NCI-H748 (cell line): ENCODE results near the gene SPPL3.
"Not testable (repeated sequence)": the region's sequence is repeated elsewhere in the genome, so short reads cannot be mapped to it uniquely, and the experiment has no call there.

Experiments used
- DNase-seq: peaks from one replicate; lab custom pipeline; 2025; ENCODE audit not compliant: unreplicated experiment; lab: John Stamatoyannopoulos, UW

Gene SPPL3

DNA sequence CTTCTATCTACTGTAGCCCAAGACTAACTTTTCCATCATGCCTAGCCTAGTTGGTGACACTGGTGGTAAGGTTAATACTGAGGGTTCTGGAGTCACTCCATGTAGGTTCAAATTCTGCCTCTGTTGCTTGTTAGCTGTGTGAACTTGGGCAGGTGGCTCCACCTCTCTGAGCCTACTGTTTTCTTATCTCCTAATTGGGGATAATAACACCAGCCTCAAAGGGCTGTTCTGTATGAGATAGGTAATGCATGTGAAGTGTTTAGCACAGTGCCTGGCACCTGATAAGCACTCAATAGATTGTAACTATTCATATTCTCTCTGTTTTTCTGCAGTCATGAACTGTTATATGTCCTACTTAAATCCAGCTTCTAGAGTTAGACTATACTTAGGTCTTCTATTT is 17.5 kb upstream of the SPPL3 start:
- no peak for DNase-seq

DNA sequence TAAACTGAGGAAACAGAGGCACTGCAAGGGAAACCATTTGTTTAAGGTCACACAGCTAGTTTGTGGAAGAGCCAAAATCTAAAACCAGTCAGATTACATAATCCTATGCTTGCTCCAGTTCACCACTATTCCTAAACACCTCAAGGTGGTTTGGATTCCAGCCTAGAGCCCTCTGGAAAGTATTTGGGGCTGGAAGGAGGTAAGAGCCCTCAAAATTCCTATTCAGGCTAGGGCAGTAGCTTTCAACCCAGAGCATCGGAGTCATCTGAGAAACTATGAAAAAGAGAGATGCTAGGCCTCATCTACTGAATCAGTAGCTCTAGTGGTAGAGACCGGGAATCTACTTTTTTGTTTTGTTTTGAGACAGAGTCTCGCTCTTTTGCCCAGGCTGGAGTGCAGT is 16.0 kb upstream of the SPPL3 start:
- no peak for DNase-seq

DNA sequence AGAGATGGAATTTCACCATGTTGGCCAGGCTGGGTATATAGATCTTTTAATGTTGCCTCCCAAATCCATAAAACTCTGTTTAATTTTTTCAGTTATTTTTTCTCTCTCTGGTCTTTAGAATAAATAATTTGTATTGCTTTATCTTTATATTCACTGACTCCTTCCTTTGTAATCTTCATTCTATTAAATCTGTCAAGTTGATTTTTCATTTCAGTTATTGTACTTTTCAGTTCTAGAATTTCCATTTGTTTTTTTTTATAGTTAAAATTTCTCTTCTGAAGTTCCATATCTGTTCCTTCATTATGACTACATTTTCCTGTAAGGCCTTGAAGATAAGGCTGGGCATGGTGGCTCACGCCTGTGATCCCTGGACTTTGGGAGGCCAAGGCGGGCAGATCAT is 13.6 kb upstream of the SPPL3 start:
- no peak for DNase-seq

DNA sequence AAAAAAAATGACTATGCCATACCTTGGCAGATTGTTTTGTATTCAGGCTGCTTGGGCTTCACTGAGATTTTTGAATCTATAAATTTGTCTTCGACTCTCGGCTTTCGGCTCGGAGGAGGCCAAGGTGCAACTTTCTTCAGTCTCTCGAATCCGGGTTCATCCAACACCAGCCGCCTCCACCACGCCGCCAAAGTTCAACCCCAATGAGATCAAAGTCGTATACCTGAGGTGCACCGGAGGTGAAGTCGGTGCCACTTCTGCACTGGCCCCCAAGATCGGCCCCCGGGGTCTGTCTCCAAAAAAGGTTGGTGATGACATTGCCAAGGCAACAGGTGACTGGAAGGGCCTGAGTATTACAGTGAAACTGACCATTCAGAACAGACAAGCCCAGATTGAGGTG is 12.4 kb upstream of the SPPL3 start:
- no peak for DNase-seq

DNA sequence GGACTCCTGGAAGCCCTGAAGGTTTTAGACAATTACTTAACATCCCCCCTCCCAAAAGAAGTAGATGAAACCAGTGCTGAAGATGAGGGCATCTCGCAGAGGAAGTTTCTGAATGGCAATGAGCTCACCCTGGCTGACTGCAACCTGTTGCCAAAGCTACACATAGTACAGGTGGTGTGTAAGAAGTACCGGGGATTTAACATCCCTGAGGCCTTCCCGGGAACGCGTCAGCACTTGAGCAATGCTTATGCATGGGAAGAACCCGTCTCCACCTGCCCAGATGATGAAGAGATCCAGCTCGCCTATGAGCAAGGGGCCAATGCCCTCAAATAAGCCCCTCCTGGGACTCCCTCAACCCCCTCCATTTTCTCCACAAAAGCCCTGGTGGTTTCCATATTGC is 10.6 kb upstream of the SPPL3 start:
- DNase-seq, result no peak

DNA sequence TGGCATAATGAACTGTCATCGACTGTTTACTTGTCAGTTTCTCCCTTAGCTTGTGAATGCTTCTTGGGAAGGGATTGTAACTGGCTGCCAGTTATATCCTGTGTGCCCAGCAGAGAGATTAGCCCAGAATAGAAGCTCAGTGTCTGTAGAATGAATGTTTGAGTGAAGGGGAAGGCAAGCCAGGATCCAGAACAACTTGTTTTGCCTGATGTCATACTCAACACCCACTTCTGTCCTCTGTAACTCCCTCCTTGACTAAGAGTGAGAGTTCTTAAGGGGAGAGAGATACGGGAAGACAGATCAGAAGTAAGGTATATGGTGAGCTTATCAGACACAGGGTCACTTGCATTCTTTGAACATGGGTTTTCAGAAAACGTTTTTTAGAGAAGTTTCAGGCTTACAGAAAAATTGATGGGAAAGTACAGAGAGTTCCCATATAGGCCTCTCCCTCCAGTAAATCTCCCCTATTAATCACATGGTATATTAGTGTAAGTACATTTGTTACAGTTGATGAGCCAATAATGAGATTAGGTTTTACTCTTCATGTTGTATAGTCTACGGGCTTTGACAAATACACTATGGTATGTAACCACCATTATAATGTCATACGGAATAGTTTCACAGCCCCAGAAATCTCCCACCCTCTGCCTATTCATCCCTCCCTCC is 5.6 kb upstream of the SPPL3 start:
- no peak for DNase-seq

DNA sequence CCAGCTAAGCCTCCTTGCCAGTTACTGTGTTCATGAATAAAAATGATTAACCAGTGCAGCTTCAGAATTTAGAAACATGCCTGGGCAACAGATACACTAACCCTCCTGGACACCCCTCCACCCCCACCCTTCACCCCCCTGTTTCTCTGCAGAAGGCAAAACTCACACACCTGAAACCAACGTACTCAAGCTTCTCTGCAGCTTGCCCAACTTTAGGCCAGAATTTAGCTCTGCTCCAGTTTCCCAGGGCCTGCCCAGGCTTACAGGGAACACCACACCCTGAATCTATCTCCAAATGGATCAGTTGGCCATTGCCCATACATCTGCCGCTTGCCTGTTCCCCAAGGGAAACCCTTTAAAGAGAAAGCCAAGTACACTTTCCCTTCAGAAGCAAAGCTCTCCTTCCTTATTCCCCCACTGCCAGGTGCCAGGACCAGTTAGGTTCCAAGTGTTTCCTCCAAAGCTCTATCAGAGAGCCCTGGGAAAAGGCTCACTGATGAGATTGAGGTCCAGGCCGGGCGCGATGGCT is 1.8 kb upstream of the SPPL3 start:
- DNase-seq, result no peak

DNA sequence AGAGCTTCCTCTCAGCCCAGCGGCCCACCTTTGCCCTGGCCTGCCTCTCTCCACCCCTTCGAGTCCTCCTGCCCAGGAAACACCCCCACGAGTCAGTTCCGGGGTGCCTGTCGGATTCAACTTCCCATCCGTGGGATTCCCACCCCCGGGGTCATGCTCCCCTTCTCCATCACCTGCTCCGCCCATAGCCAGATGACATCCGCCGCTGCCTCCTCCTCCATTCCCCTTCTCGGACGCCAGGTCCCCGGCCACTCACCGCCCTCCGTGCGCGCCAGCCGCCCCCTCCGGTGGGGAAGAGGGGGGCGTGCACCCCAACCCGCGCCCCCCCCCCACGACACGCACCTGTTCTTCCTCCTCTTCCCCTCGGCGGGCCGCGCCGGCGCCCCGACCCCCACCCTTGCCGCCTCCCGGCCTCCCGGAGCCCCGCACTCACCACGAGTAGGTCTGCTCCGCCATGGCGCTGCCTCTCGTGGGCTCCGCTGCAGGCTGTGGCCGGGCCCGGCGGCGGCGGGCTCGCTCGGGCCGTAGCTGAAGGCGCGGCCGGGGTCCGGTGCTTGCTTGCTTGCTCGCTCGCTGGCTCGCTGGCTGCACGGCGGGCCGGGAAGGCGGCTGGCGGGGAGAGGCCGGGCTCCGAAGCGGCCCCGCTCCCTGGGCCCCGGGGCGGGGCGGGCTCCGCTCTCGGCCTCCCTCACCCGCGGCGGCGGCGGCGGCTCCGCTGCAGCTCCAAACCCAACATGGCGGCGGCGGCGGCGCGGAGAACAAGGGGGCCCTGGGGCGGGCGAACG is 554 bp downstream of the SPPL3 start:
- DNase-seq, result peak; percentile 55

DNA sequence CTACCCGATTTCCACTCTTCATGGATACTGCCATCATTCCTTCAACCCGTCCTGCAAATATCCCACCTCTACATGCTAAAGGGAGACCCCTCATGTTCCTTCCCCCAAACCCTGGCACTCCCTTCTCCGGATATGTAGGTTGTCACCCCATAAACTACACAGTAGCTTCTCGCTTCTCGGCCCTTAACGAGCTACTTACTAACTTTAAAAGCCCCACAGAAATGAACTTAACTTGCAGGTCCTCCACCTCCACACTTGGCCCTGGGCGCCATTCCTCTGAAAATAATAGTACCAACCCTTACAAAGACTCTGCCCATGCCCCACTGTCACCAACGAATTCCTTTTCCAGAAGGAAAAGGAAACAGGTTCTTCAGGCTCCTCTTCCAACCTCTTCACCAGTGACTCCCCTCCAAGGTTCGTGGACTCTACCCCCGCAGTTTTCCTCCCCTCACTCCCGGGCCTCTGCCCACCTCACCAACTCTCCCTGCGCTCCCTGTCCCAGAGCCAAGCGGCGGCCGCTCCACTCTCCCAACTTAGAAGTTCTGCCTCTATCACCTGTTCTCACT is 1.2 kb downstream of the SPPL3 start:
- DNase-seq, result no peak

DNA sequence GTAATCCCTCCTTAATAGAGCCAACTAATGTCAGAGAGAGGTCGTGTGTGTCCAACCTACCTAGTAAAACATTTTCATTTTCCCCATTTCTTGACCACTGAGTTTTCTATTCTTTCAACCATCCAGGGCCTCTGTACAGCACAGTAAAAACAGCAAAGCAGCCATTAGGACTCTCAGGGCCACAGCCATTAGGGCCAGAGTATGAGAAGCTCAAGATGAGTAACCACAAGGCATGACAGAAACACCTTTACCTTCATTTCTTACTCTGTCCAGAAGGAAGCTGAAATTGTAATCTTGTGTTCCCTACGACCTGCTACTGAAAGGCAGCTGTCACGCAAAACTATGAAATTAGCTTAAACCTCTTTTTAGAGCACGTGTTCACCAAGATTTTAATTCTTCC is 2.3 kb downstream of the SPPL3 start:
- DNase-seq, result no peak

DNA sequence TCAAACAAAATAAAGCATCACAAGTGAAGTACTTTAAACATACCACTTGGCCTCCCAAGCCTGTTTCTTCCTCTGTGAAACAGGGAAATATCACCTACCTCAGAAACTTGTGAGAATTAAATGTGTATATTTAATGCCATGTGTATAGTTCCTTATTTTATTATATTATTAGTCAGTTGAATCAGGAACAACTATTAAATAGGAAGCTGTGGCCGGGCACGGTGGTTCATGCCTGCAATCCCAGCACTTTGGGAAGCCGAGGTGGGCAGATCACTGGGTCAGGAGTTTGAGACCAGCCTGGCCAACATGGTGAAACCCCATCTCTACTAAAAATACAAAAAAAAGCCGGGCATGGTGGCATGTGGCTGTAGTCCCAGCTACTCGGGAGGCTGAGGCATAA is 3.1 kb downstream of the SPPL3 start:
- DNase-seq, result not testable (repeated sequence)

DNA sequence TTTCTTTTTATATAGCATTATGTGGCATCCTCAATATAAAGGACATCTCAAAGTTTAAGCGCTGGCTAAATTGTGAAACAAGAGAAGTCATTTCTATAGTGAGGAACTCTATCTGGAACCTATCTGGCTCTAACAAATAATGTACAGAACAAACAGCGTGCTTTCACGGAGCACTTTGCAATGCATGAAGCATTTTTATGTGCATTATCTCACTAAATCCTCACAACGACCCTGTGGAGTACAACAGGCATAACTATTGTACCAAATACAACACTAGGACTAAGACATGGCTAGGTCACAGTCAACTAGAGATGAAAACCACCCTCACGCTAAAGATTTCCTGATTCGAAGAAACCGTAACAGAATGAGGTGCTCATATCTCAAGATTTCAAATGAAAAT is 8.6 kb downstream of the SPPL3 start:
- DNase-seq, result no peak

DNA sequence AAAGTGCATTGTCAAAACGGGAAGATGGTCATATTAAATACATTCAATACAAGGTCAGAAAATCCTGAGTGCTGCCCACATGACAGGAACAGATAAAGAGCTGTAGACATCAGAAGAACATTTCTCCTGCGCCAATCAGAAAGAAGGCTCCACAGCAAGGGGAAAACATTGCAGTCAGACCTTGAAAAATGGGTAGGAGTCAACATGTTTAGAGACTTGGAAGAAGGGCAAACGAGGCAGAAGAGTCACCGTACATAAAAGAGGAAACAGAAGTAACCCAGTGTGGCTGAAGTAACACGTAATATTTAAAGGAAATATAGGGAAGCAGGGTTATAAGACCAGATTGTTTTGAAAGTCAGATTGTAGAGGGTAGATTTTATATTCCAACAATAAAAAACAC is 11.9 kb downstream of the SPPL3 start:
- DNase-seq, result no peak

DNA sequence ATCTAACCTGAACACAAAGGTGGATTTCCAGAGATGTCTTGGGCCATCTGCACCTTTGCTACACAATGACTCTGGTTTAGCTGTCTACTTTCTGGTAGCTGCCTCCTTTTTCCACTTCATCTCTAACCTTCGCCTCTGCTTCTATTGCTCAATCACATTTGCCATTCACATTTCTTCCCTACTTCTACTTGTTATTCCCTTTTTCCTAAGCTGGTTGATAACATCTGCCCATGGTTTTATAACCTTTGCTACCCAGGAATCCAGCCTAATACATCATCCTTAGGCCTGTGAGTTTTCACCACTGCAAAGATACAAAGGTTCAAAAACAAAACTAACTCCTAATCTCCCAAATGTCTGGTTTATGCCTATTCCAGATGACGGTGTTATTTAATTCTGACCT is 13.2 kb downstream of the SPPL3 start:
- DNase-seq, result no peak

DNA sequence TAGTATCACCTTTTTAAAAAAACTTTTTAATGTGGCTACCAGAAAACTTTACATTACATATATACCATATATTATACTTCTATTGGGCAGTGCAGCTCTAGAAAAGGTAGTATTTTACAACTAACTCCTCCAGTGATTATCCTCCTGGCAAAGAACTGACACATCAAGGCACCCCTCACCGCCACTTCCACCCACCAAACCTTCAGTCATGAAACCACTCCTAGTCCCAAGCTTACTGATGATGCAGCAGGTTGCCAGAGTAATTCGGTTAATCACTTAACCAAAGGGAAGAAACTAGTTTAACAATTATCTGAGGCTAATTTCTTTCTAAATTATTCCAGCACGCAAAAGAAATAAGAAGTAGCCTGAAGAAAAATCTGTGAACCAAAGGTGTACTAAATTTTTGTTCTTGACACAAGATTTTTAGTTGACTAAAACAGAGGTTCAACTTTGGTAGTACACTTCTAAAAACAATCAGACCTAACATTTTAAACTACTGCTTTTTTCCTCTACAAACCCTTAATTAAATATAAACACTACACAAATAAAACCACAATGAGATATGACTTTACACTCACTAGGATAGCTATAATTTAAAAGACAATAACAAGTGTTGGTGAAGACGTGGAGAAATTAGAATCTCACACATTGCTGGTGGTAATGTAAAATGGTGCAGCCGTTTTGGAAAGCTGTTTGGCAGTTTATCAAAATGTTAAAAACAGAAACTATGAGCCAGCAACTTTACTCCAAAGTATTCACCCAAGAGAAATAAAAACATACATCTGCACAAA is 16.7 kb downstream of the SPPL3 start:
- no peak for DNase-seq

DNA sequence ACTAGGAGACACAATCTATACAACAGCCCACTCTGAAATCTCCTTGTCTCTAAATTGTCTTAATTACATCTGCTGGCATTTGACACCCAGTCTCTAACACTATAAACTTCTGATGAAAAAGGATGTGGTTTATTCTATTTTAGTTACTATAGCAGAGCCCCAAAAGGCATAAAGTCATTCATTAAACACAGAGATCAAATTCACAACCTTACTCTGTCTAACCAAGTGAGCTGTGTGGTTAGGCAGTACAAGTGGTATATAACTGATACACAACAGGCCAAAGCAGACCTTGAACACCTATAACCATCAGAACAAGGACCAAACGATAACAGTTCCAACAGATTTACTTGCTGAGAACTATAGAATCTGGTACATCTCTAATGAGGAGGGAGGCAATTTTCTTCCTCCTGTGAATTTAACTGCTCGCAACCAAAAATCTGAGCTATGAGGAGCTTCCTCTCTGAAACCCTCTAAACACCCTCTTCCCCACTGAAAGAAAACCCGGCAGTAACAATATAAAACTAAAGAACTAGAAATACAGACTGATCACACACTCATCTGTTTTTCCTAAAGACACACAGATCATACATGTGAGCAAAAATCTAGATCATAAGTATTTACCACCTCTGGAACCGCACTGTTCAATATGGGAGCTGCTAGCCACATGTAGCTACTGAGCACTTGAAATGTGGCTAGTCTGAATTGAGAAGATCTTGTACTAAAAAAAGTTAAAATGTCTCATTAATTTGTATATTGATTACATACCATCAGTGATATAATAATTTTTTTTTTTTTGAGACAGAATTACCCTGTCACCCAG is 17.7 kb downstream of the SPPL3 start:
- no peak for DNase-seq

DNA sequence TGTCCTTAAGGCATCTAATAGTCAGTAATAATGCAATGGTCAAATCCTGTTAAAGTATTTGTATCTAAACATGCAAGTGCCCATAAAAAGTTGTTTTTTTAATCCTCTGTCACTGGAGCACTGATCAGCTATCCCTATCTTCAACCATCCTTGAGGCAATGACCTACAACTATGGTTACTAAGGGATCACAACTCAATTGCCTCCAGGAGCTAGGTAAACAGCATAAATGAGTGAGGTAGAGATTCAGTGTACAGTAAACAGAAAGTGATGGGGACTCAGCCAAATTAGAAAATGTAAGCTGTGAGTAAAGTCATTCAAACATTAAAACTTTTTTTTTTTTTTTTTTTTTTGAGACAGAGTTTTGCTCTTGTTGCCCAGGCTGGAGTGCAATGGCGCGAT is 18.6 kb downstream of the SPPL3 start:
- no peak for DNase-seq

DNA sequence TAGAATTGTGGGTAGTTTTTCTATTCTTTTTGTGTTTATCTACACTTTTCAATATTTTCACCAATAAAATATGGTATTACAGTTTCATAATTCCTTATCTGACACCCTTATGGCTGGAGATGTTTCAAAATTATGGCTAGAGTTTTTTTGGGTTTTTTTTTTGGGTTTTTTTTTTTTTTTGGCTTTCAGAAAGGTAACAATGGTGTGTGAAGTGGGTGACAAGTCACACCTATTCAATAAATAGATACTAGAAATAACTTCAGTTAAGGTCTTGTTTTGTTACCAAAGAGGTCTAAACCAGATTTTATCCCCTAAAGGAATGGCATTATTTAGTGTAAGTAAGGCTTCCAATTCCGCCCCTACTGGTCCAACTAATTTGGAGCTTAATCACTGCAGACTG is 19.5 kb downstream of the SPPL3 start:
- no peak for DNase-seq

DNA sequence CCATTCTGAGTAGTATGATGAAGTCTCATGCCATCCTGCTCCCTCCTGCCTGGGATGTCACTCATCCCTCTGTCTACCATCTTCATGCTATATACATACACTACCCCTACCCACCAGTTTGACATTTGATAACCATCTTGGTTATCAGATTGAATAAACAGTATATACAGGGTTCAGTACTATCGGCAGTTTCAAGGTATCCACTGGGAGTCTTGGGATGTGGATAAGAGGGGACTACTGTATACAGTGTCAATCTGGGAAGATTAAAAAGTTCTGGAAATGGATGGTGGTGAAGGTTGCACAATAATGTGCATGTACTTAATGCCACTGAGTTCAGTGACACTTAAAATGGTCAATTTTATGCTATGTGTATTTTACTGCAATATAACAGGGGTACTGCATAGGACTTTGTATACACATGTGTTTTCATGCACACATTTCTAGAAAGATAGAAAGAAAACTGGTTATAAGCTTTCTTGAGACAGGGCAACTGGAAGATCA is 22.1 kb downstream of the SPPL3 start:
- no peak for DNase-seq

DNA sequence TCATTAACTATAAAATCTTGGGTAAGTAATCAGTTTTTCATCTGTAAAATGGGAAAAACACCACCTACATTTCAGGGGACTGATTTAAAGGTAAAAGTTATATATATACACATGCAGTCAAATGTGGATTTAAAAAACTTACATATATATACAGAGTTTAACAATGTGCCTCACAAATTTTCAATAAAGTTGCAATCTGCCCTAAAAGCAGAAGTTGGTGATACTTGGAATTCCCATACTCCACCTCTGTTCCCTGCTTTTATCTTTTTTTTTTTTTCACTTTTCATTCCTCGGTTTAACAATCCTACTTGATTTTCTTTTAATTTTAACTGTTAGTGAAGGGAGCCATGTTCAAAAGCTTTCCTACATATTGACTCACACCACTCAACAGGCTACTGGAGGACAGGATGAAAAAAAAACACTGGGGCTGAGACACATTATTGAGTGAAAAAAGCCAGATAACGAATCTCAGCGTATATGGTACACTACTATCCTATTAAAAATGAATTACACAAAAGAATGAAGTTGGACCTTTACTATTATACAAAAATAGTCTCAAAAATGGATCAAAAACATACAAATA is 24.3 kb downstream of the SPPL3 start:
- DNase-seq, result no peak
